GM12892 (cell line): Measurements from ENCODE around the gene TCTN2.

Source experiments
- POLR2A ChIP-seq: IDR thresholded peaks from 2 replicates; pipeline ENCODE4 v1.6.1; 2011; ENCODE audit warnings: low read depth, low read length, control low read depth
- POLR2AphosphoS5 ChIP-seq: IDR thresholded peaks from 2 replicates; pipeline ENCODE4 v1.6.1; 2011; ENCODE audit warnings: low read depth, low read length, control low read depth
- TAF1 ChIP-seq: IDR thresholded peaks from 2 replicates; pipeline ENCODE4 v1.6.1; 2011; ENCODE audit warnings: low read depth, mild to moderate bottlenecking, control low read depth, low read length, borderline replicate concordance

GRCh38 chr12:123683964-123684363 is 13.1 kb downstream of the TCTN2 start:
- TF ChIP-seq POLR2A: no peak
- no peak for TF ChIP-seq POLR2AphosphoS5
- TF ChIP-seq TAF1: no peak
